Measurements from ENCODE around the gene P2RY14. TPM values are rescaled to one million over a fixed set of nuclear protein-coding genes. Genes with fewer than 3 reads are reported as not detected.

Gene P2RY14
- total and polyA plus RNA-seq, 12 donors = 0.72 to 5.3 (median 2.7) TPM

DNA sequence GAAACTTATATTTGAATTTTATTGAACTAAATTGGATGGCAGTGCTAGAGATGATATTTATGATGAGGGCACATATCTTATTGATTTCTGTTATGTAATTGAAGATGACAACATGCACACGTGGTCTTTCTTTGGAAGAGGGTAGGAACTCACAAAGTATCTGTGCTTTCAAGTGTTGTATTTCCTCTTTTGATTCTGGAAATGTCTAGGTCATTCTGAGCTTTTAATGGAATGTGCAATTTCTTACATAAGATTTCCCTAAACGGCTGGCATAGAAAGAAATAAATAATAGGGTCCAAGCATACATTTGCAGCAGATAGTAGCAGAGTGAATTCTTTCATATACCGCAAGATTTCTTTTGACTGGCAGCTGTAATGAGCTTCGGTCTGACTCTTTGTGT lies 65.2 kb downstream of the P2RY14 start:
- WGBS, 2 donors = 76 to 77% methylated on average over 4 of the region's 4 CpGs

DNA sequence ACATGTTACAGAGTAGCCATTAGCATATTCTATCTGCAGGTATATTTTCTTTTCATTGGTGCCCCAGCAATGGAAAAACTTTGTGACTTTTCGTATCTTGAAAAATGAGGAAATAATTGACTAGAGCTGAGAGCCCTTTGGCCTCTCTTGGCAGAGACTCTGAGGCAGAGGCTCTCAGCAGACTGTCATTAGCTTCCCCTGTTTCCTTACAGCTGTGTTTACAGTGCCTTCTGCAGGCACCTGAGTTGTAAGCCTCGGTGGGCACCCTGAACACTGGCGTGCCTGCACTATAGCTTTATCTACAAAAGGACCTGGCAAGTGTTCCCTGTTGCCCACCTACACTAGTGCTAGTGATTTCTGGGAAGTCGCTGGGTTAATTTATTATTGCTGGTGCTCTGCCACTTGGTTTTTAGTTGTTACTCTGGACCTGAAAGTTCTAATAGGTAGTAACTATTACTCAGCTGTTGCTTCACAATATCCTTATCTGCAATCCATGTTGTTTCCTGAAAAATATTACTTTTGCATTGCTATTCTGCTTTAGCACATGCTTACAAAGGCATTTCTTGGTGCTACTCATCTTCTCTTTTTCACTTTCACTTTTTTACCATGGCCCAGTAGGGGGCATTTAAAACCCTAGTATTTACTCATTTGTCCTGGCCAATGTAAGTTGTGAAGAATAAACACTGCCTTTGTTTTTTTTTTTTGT lies 67.5 kb downstream of the P2RY14 start:
- Histone ChIP-seq H3K27me3 (no peaks in the 10 kb centered on the region), H3K27ac (peak overlapping the region in 1 of 10 donors; percentile 54), H3K36me3 (no peaks in the 10 kb centered on the region), H3K9me3 (no peaks in the 10 kb centered on the region), H3K4me1 (peaks cover 0 to 10% (median 0%) of the 10 kb centered on the region in 9 donors), H3K4me3 (no peak overlapping the region)
- DNase-seq = no peak
- peak in 6 of 8 donors; percentile 33 to 55 (median 45) for ATAC-seq
- intact Hi-C loops (cut with DNase I) = no loop called here
- TF ChIP-seq, protein P1, sequence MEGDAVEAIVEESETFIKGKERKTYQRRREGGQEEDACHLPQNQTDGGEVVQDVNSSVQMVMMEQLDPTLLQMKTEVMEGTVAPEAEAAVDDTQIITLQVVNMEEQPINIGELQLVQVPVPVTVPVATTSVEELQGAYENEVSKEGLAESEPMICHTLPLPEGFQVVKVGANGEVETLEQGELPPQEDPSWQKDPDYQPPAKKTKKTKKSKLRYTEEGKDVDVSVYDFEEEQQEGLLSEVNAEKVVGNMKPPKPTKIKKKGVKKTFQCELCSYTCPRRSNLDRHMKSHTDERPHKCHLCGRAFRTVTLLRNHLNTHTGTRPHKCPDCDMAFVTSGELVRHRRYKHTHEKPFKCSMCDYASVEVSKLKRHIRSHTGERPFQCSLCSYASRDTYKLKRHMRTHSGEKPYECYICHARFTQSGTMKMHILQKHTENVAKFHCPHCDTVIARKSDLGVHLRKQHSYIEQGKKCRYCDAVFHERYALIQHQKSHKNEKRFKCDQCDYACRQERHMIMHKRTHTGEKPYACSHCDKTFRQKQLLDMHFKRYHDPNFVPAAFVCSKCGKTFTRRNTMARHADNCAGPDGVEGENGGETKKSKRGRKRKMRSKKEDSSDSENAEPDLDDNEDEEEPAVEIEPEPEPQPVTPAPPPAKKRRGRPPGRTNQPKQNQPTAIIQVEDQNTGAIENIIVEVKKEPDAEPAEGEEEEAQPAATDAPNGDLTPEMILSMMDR (IDR thresholded peaks at IDR 0.05) = peak in 1 of 9 donors; percentile 17
- 54 to 62% methylated on average over 4 of the region's 4 CpGs for WGBS, 2 donors

More for the DNA sequence above, 65.2 kb downstream of the P2RY14 start:
- Histone ChIP-seq H3K36me3 (no peaks in the 10 kb centered on the region), H3K4me3 (no peak overlapping the region), H3K9me3 (no peaks in the 10 kb centered on the region), H3K27me3 (no peaks in the 10 kb centered on the region), H3K27ac (no peak overlapping the region), H3K4me1 (peaks cover 0 to 27% (median 16%) of the 10 kb centered on the region in 9 donors)
- ATAC-seq (no peak), DNase-seq (no peak)
- intact Hi-C loops (cut with DNase I) = no loop called here
- TF ChIP-seq, protein P1 (IDR thresholded peaks at IDR 0.05) = no peak

DNA sequence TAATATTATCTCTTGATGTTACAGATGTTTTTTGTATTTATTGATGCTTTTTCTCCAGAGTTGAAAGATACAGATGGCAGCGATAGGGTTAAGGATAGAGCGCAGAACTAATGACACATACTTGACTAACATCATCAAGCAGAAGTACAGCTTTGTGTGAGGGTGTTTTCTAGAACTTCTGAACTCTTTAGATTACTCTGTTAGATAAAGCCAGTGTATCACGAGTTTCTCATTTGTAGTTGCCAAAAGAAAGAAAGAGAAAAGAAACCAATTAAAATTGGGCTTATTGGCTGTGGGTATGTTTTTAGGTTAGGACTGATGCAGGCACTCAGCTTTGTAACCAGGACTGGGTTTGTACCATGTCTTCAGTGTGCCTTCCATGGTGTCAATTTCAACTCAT lies 68.7 kb downstream of the P2RY14 start:
- intact Hi-C loops (cut with DNase I) = no loop called here
- WGBS, 2 donors = 86 to 96% methylated on average over 3 of the region's 3 CpGs
- no peak overlapping the region for H3K27ac ChIP-seq

DNA sequence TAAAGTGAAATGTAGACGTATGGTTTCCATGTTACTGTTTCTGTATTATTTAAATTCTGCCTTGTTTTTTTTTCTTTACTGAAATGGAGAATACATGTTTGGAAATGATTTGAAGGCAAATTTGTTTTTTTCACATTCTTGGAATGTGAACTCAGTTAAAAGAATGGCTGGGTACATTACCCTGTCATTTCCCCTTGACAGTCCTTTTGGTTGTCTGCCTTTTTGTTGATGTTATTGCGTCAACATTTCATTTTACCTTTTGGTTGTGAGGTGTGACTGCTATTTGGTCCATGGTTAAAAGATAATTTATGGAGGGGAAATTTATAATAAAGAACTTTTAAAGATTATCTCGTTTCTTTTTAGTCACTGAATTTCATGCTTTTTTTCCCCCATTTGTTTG lies 72.1 kb downstream of the P2RY14 start:
- no peak for DNase-seq
- H3K27ac ChIP-seq = no peak overlapping the region
- no peaks in the 10 kb centered on the region for H3K9me3 ChIP-seq
- TF ChIP-seq, protein P1 (IDR thresholded peaks at IDR 0.05) = no peak
- no peaks in the 10 kb centered on the region for H3K36me3 ChIP-seq
- ATAC-seq = no peak
- H3K4me3 ChIP-seq = no peak overlapping the region
- H3K27me3 ChIP-seq = no peaks in the 10 kb centered on the region
- peaks cover 0 to 20% (median 0%) of the 10 kb centered on the region in 9 donors for H3K4me1 ChIP-seq
- intact Hi-C loops (cut with DNase I) = no loop called here
- WGBS, 2 donors = 88 to 89% methylated on average over 3 of the region's 3 CpGs

More for the DNA sequence above, 68.7 kb downstream of the P2RY14 start:
- Histone ChIP-seq H3K4me1 (peaks cover 0 to 14% (median 0%) of the 10 kb centered on the region in 9 donors), H3K36me3 (no peaks in the 10 kb centered on the region), H3K4me3 (no peak overlapping the region), H3K9me3 (no peaks in the 10 kb centered on the region), H3K27me3 (no peaks in the 10 kb centered on the region)
- ATAC-seq (no peak), DNase-seq (no peak)
- TF ChIP-seq, protein P1 (IDR thresholded peaks at IDR 0.05) = no peak
